Smooth muscle cell of the pulmonary artery (primary cell): Measurements from ENCODE around the gene NCBP2. TPM values are rescaled to one million over a fixed set of nuclear protein-coding genes. Genes with fewer than 3 reads are reported as not detected.

ENCODE experiments used
- total RNA-seq: library from RNA; depleted of rRNA; stranded (reverse); fragments of >200 nt; gene quantifications from 2 replicates; pipeline ENCODE4 v1.2.3, GENCODE V29; 2014

Gene NCBP2
- 70.1 and 79.8 TPM in 2 replicates for total RNA-seq

GRCh38 chr3:196942226-196942914 is at the start of gene NCBP2:
Gene NCBP2, minus strand, starts transcription at chr3:196942528. Its CDS starts 25 bp downstream, at chr3:196942503.

GRCh38 chr3:196968233-196969133 is 26.2 kb upstream of the NCBP2 start, which contains the start of gene PIGZ:
Gene PIGZ, minus strand, starts transcription at chr3:196968833. Its CDS starts 16,802 bp downstream, at chr3:196952031.

Other genes starting within 250 kb of the NCBP2 start
- 2.6 and 4.0 TPM in 2 replicates for gene CEP19, start 230.3 kb downstream of the NCBP2 start, total RNA-seq
- 21.7 and 23.5 TPM in 2 replicates for gene PIGX, start 230.2 kb downstream of the NCBP2 start, total RNA-seq
- 92.9 and 114 TPM in 2 replicates for gene PAK2, start 202.7 kb downstream of the NCBP2 start, total RNA-seq
- 42.7 and 44.0 TPM in 2 replicates for gene SENP5, start 74.6 kb downstream of the NCBP2 start, total RNA-seq
- 3.4 TPM in 2 replicates for gene PIGZ, start 26.3 kb upstream of the NCBP2 start, total RNA-seq
- 11.1 and 19.6 TPM in 2 replicates for gene MELTF, start 87.3 kb upstream of the NCBP2 start, total RNA-seq